ENCODE results near the gene RAB3GAP2.

DNA sequence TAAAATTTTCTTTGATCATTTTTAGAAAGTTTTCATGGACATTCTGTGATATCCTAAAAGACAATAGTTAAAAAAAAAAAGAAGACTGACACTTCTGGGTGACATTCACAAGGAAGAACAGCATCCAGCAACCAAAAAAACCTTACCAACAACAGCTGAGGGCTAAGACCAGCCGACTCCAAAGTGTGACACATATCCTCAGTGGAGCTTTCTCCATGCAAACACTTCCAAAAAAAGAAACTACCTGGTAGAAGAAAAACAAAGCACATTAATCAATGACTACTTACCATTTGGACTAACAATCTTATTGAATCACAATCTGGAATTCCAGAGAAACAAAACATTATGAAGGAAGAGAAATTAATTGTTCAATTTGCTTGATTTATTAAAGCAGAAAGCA, 90.1 kb downstream of the RAB3GAP2 start:
- TF ChIP-seq YY1 (IDR thresholded peaks at IDR 0.05; ENCODE audit: low read depth) (no peak), EGR1 (IDR thresholded peaks at IDR 0.05) (no peak)
